Neural crest cell (in vitro differentiated cells): Measurements from ENCODE around the gene C1orf141. TPM values are rescaled to one million over a fixed set of nuclear protein-coding genes. Genes with fewer than 3 reads are reported as not detected.

ENCODE experiments used
- DNase-seq: peaks from one replicate; pipeline ENCODE4 v3.0.0; 2021; ENCODE audit warnings: low read depth, mixed read lengths, low spot score
- H3K27ac Mint-ChIP-seq: one replicate; pipeline ENCODE4 v1.8.0; 2021; ENCODE audit warnings: mild to moderate bottlenecking, mixed read lengths; ENCODE audit not compliant: unreplicated experiment
- H3K27me3 Mint-ChIP-seq: 2 replicates; pipeline ENCODE4 v1.8.0; 2021; ENCODE audit warnings: low read depth, mild to moderate bottlenecking, mixed read lengths
- H3K36me3 Mint-ChIP-seq: 2 replicates; pipeline ENCODE4 v1.8.0; 2021; ENCODE audit warnings: low read depth, mild to moderate bottlenecking, mixed read lengths
- H3K4me1 Mint-ChIP-seq: 2 replicates; pipeline ENCODE4 v1.8.0; 2021; ENCODE audit warnings: mixed read lengths
- H3K4me3 Mint-ChIP-seq: one replicate; pipeline ENCODE4 v1.8.0; 2021; ENCODE audit warnings: mild to moderate bottlenecking, mixed read lengths
- H3K9me3 Mint-ChIP-seq: 2 replicates; pipeline ENCODE4 v1.8.0; 2021; ENCODE audit warnings: mixed read lengths
- total RNA-seq: library from RNA; stranded (reverse); gene quantifications from 2 replicates; pipeline ENCODE4 v1.2.1, GENCODE V29; 2021
- TF ChIP-seq, protein P1 (sequence below): fragments of 200-600 bp; sonication (generic); conservative IDR thresholded peaks from 2 replicates; pipeline ENCODE4 v1.5.0; 2021; ENCODE audit warnings: antibody characterized with exemption, mild to moderate bottlenecking

C1orf141 gene
- total RNA-seq, 1 donor from 2014 or later: not detected

DNA sequence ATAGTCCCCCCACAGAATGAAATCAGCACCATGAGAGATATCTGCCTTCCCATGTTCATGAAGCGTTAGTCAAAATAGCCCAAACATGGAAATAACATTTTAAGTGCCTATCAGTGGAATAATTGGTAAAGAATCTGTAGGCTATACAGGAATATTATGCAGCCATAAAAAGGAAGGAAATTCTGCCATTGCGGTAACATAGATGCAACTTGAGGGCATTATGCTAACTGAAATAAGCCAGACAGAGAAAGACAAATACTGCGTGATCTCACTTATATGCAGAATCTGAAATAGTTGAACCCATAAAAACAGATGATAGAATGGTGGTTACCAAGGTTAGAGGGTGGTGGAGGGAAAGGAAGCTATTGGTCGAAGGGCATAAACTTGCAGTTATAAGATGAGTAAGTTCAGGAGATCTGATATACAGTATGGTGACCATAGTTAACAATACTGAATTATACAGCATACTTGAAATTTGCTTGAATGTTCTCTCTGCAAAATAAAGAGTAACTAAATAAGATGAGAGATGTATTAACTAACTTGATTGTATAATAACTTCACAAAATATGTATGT lies 30.8 kb upstream of the C1orf141 start:
- Mint-ChIP-seq H3K4me1 (no peaks in the 10 kb centered on the region), H3K9me3 (peaks cover 4% of the 10 kb centered on the region), H3K4me3 (no peak overlapping the region), H3K36me3 (no peaks in the 10 kb centered on the region), H3K27me3 (no peaks in the 10 kb centered on the region), H3K27ac (no peak overlapping the region)
- DNase-seq: no peak
- TF ChIP-seq, protein P1, sequence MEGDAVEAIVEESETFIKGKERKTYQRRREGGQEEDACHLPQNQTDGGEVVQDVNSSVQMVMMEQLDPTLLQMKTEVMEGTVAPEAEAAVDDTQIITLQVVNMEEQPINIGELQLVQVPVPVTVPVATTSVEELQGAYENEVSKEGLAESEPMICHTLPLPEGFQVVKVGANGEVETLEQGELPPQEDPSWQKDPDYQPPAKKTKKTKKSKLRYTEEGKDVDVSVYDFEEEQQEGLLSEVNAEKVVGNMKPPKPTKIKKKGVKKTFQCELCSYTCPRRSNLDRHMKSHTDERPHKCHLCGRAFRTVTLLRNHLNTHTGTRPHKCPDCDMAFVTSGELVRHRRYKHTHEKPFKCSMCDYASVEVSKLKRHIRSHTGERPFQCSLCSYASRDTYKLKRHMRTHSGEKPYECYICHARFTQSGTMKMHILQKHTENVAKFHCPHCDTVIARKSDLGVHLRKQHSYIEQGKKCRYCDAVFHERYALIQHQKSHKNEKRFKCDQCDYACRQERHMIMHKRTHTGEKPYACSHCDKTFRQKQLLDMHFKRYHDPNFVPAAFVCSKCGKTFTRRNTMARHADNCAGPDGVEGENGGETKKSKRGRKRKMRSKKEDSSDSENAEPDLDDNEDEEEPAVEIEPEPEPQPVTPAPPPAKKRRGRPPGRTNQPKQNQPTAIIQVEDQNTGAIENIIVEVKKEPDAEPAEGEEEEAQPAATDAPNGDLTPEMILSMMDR: no peak

DNA sequence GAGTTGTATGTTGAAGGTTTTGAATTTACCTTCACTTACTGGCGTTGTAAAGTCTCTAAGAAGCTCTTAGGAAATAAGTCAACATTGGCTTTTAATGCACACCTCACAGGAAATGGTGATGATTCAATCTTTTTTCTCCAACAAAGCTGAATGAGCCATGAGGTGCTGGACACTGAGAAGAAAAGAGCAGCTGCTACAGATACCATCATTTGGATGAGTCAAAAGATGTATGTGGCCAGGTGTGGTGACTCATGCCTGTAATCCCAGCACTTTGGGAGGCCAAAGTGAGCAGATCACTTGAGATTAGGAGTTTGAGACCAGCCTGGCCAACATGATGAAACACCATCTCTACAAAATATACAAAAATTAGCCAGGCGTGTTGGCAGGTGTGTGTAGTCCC lies 28.2 kb upstream of the C1orf141 start:
- Mint-ChIP-seq H3K36me3 (no peaks in the 10 kb centered on the region), H3K9me3 (peaks cover 4% of the 10 kb centered on the region), H3K27me3 (no peaks in the 10 kb centered on the region), H3K4me1 (no peaks in the 10 kb centered on the region), H3K4me3 (no peak overlapping the region), H3K27ac (no peak overlapping the region)
- DNase-seq: no peak
- TF ChIP-seq, protein P1: no peak

DNA sequence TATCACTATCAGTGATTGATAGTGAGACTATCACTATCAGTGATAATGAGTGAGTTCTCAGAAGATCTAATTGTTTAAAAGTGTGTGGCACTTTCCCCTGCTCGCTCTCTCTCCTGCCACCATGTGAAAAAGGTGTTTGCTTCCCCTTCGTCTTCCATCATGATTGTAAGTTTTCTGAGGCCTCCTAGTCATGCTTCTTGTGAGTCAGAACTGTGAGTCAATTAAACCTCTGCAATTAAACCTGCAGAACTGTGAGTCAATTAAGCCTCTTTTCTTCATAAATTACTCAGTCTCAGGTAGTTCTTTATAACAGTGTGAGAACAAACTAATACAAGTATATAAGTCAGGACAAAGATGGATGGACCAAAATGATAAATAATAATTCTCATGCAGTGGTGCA lies 24.5 kb upstream of the C1orf141 start:
- Mint-ChIP-seq H3K4me3 (no peak overlapping the region), H3K27me3 (peaks cover 2% of the 10 kb centered on the region)
- TF ChIP-seq, protein P1: no peak

DNA sequence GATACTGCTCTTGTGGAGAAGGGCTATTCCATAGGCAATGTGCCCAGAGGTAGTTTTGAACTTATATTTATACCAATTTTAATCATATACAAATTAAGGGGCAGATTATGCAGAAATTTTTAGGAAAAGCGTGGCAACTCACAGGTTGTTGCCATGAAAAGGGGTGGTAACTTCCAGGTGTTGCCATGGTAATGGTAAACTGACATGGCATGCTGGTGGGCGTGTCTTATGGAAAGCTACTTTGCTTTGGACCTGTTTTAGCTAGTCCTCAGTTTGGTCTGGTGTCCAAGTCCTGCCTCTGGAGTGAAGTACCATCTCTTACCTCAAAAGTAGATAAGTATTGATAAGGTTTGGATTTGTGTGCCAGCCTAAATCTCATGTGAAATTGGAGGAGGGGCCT lies 23.6 kb upstream of the C1orf141 start:
- no peak overlapping the region for H3K4me3 Mint-ChIP-seq
- H3K4me1 Mint-ChIP-seq: no peaks in the 10 kb centered on the region
- peaks cover 7% of the 10 kb centered on the region for H3K27me3 Mint-ChIP-seq
- peaks cover 2% of the 10 kb centered on the region for H3K9me3 Mint-ChIP-seq
- H3K36me3 Mint-ChIP-seq: no peaks in the 10 kb centered on the region
- no peak for DNase-seq
- TF ChIP-seq, protein P1: no peak
- H3K27ac Mint-ChIP-seq: no peak overlapping the region

More for the DNA sequence above, 24.5 kb upstream of the C1orf141 start:
- no peaks in the 10 kb centered on the region for H3K36me3 Mint-ChIP-seq
- no peak for DNase-seq
- no peak overlapping the region for H3K27ac Mint-ChIP-seq
- peaks cover 2% of the 10 kb centered on the region for H3K9me3 Mint-ChIP-seq
- H3K4me1 Mint-ChIP-seq: no peaks in the 10 kb centered on the region

DNA sequence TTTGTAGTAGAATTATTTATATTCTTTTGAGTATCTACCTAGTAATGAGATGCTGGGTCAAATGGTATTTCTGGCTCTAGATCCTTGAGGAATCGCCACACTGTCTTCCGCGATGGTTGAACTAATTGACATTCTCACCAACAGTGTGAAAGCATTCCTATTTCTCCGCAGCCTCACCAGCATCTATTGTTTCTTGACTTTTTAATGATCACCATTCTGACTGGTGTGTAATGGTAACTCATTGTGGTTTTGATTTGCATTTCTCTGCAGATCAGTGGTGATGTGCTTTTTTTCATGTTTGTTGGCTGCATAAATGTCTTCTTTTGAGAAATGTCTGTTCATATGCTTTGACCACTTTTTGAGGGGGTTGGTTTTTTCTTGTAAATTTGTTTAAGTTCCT lies 16.2 kb upstream of the C1orf141 start:
- H3K4me3 Mint-ChIP-seq: no peak overlapping the region
- no peak for DNase-seq
- H3K27me3 Mint-ChIP-seq: peaks cover 32% of the 10 kb centered on the region
- peaks cover 7% of the 10 kb centered on the region for H3K4me1 Mint-ChIP-seq
- peaks cover 2% of the 10 kb centered on the region for H3K9me3 Mint-ChIP-seq
- H3K27ac Mint-ChIP-seq: no peak overlapping the region
- TF ChIP-seq, protein P1: no peak
- H3K36me3 Mint-ChIP-seq: no peaks in the 10 kb centered on the region
